Ovary (tissue), 9 donors: ENCODE data around the gene ITGAX. TPM values are rescaled to one million over a fixed set of nuclear protein-coding genes. Genes with fewer than 3 reads are reported as not detected.
A peak's percentile ranks its signal among the peaks of the same experiment; 100 is the strongest.

Source experiments
- DNase-seq, 5 donors: peaks; one replicate each; pipeline ENCODE4 v3.0.0-alpha.2; 2019 to 2020
- H3K27ac ChIP-seq, 2 donors: fragments of 200-600 bp; one replicate each; pipeline versions ENCODE4 v1.5.1 to v1.8.0; 2019 to 2022
- H3K27me3 ChIP-seq: fragments of 200-600 bp; one replicate; pipeline ENCODE4 v1.8.0; 2022
- H3K36me3 ChIP-seq: fragments of 200-600 bp; sonication (generic); one replicate; pipeline ENCODE4 v1.5.1; 2019
- H3K4me1 ChIP-seq: one replicate; pipeline ENCODE4 v1.8.1; 2013; ENCODE audit warnings: mild to moderate bottlenecking, moderate library complexity; ENCODE audit not compliant: insufficient read depth
- H3K4me3 ChIP-seq: fragments of 200-600 bp; sonication (generic); one replicate; pipeline ENCODE4 v1.5.1; 2017
- H3K9me3 ChIP-seq, 2 donors: fragments of 200-600 bp in 1 of 2; sonication (generic) in 1 of 2; one replicate each; pipeline versions ENCODE4 v1.5.1 to v1.8.1; 2013 to 2019; ENCODE audit warnings: mild to moderate bottlenecking in 1 of 2, moderate library complexity in 1 of 2
- CTCF ChIP-seq, 3 donors: fragments of 450-650 bp in 2 of 3; fragments of 200-600 bp in 1 of 3; IDR thresholded peaks; one replicate each; pipeline versions ENCODE4 v1.5.1 to v1.8.0; 2016 to 2022; ENCODE audit warnings: antibody characterized with exemption in 3 of 3, mild to moderate bottlenecking in 1 of 3
- EP300 ChIP-seq: sonication (generic); formaldehyde crosslinking; IDR thresholded peaks from one replicate; pipeline ENCODE4 v1.6.1; 2017; ENCODE audit warnings: antibody characterized with exemption
- POLR2A ChIP-seq: fragments of 450-650 bp; IDR thresholded peaks from one replicate; pipeline ENCODE4 v1.6.1; 2017; ENCODE audit warnings: antibody characterized with exemption, mild to moderate bottlenecking, moderate library complexity
- WGBS, 3 donors: extraction: QIAGEN DNeasy Blood & Tissue Kit in 1 of 3; methylation state at CpG; one replicate each; pipeline versions ENCODE4 v1.1.5 to v1.1.7; 2013 to 2017; 5-methylcytosine and 5-hydroxymethylcytosine counted together
- intact Hi-C, 4 donors: fragments of 100-400 bp; cut with DNase I; formaldehyde crosslinking; loops; one replicate each; pipeline versions ENCODE4 v1.11.0 to v1.15.1; 2022 to 2023
- polyA plus RNA-seq, 2 donors: library from polyadenylated mRNA; stranded (reverse); fragments of 200-250 nt in 1 of 2; fragments of 350-450 nt in 1 of 2; fragmentation: Illumina TruSeq in 1 of 2; extraction: RNeasy Lipid Tissue Mini Kit (QIAGEN cat#74804) in 1 of 2; gene quantifications; one replicate each; pipeline ENCODE4 v1.2.3, GENCODE V29; 2013 to 2014
- total RNA-seq, 7 donors: library from RNA; depleted of rRNA in 2 of 7; stranded (reverse); fragments of >200 nt in 2 of 7; fragmentation: NEBNext Ultra II Directional in 3 of 7; extraction: Animal tissue kit (Norgen Biotek cat#: 25700) in 3 of 7; gene quantifications; one replicate each; pipeline versions ENCODE4 v1.1.0 to v1.2.4, GENCODE V29; 2016 to 2023
- donor health status: DM: no; HTN: no; CAD: no; lungs with moderate emphysema.
- donor health status: DM: no; HTN: no; CAD: no.
- donor health status: Bipolar disorder and iron deficiency.
- donor health status: DM: yes; HTN: yes; CAD: no.
- donor health status: DM: no; HTN: no; CAD: no.
- donor health status: DM: yes; HTN: yes; CAD: no.

Gene ITGAX
- total and polyA plus RNA-seq, 9 donors = 0.56 to 13.9 (median 2.0) TPM

GRCh38 chr16:31428279-31428597, 73.3 kb downstream of the ITGAX start, which contains the start of gene COX6A2:
Gene COX6A2 (minus strand): TSS chr16:31428360. CDS start chr16:31428325, 35 bp downstream.
- intact Hi-C loops = loop anchor here in 1 of 4 donors (10.0 kb wide), 1 partner anchor 223 kb away; the partner anchor contains the start of gene PYCARD
- Histone ChIP-seq H3K9me3 (no peaks in the 10 kb centered on the region), H3K4me3 (peak within 1 kb of the TSS; percentile 44), H3K36me3 (no peaks in the 10 kb centered on the region), H3K4me1 (peaks cover 3% of the 10 kb centered on the region), H3K27me3 (no peaks in the 10 kb centered on the region), H3K27ac (peak within 1 kb of the TSS in 1 of 2 donors; percentile 3)
- no peak for TF ChIP-seq POLR2A
- TF ChIP-seq CTCF (IDR thresholded peaks at IDR 0.05) = no peak
- TF ChIP-seq EP300 = no peak
- 21 to 43% (median 27%) methylated on average over 6 to 7 of the region's 7 CpGs for WGBS, 3 donors
- DNase-seq = no peak

- Histone ChIP-seq H3K4me3 (no peak overlapping the region), H3K9me3 (no peaks in the 10 kb centered on the region), H3K27ac (no peak overlapping the region), H3K27me3 (no peaks in the 10 kb centered on the region), H3K36me3 (no peaks in the 10 kb centered on the region), H3K4me1 (peaks cover 3% of the 10 kb centered on the region)
- TF ChIP-seq POLR2A (no peak), EP300 (no peak), CTCF (IDR thresholded peaks at IDR 0.05) (no peak)
- intact Hi-C loops = loop anchor here in 1 of 4 donors (10.0 kb wide), 1 partner anchor 224 kb away; the partner anchor contains the start of gene PYCARD
- WGBS, 3 donors = 54 to 67% (median 65%) methylated on average over 7 of the region's 7 CpGs
- DNase-seq = no peak
Measured at GRCh38 chr16:31428638-31429247, 73.8 kb downstream of the ITGAX start.

GRCh38 chr16:31429314-31429713, 74.3 kb downstream of the ITGAX start:
- no peaks in the 10 kb centered on the region for H3K36me3 ChIP-seq
- DNase-seq = no peak
- WGBS, 3 donors = 7 to 15% (median 12%) methylated on average over 1 of the region's 1 CpG
- no peak overlapping the region for H3K4me3 ChIP-seq
- TF ChIP-seq POLR2A = no peak
- no peak for TF ChIP-seq EP300
- no peak for TF ChIP-seq CTCF (IDR thresholded peaks at IDR 0.05)
- H3K27ac ChIP-seq = no peak overlapping the region
- no peaks in the 10 kb centered on the region for H3K9me3 ChIP-seq
- intact Hi-C loops = loop anchor here in 1 of 4 donors (10.0 kb wide), 1 partner anchor 225 kb away; the partner anchor contains the start of gene PYCARD
- H3K27me3 ChIP-seq = no peaks in the 10 kb centered on the region
- H3K4me1 ChIP-seq = peaks cover 3% of the 10 kb centered on the region

GRCh38 chr16:31429796-31430195, 74.8 kb downstream of the ITGAX start:
- Histone ChIP-seq H3K4me3 (no peak overlapping the region), H3K27ac (no peak overlapping the region), H3K4me1 (peaks cover 3% of the 10 kb centered on the region), H3K9me3 (no peaks in the 10 kb centered on the region), H3K27me3 (no peaks in the 10 kb centered on the region), H3K36me3 (no peaks in the 10 kb centered on the region)
- no peak for DNase-seq
- no peak for TF ChIP-seq CTCF (IDR thresholded peaks at IDR 0.05)
- no peak for TF ChIP-seq EP300
- intact Hi-C loops = loop anchor here in 3 of 4 donors (5.0 to 10.0 kb wide), 3 partner anchors 225 to 445 kb away; partner anchors contain the start of genes PYCARD (in 1 of the 3) and ZNF267 (in 1 of the 3)
- WGBS, 3 donors = 75 to 78% (median 76%) methylated on average over 3 of the region's 3 CpGs
